NCI-H2227 treated with DMSO at 0.1 percent for 48 hours (cell line): ENCODE data around the gene ZFTA.
"Not testable (repeated sequence)": the region's sequence is repeated elsewhere in the genome, so short reads cannot be mapped to it uniquely, and the experiment has no call there.

Experiments
- DNase-seq: peaks from one replicate; lab custom pipeline; 2025; lab: John Stamatoyannopoulos, UW

Gene ZFTA

DNA sequence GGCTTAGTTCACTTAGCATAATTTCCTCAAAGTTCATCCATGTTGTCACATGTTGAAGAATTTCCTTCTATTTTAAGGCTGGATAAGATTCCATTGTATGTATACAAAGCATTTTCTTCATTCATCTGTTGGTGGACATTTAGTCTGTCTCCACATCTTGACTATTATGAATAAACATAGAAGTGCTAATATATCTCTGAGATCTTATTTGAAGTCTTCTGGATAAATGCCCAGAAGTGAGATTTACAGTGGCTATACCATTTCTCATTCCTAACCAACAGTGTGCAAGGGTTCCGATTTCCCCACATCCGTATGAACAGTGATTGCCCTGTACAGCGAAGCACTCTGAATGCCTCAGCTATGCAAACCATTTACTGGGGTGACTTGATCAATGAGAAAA, 6.6 kb upstream of the ZFTA start:
- no peak for DNase-seq

DNA sequence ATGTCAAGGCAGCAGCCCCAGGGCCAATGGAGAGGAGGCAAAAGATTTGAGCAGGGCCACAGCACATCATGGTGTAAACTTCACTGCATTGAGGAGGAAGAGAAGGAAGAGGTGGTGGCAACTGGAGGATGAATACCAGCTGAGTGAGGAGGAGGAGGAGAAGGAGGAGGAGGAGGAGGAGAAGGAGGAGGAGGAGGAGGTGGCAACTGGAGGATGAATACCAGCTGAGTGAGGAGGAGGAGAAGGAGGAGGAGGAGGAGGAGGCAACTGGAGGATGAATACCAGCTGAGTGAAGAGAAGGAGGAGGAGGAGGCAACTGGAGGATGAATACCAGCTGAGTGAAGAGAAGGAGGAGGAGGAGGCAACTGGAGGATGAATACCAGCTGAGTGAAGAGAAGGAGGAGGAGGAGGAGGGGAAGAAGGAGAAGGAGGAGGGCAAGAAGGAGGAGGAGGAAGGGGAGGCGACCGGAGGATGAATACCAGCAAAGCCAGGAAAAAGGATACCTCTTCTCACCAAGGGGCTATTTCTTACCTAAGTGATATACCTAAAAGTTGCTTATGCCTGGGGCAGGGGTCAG, 3.3 kb upstream of the ZFTA start:
- not testable (repeated sequence) for DNase-seq

DNA sequence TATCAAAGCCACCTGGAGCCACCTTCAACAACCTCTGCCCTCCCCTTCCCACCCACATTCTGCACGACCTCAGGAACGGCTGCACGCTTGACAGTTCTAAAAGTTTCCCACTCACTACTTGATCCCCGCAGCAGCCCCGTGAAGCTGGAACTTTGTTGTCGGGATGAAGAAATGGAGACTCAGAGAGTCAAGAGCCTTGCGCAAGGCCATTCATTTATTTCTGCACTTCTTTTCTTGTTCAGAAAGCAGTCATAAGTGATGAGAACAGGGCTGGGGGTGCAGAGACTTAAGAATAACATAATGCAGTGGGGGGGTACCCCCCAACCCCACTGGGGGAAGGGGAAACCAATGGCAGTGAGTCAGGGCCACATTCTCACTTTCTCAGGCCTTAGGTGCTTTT, 2.2 kb upstream of the ZFTA start:
- no peak for DNase-seq

DNA sequence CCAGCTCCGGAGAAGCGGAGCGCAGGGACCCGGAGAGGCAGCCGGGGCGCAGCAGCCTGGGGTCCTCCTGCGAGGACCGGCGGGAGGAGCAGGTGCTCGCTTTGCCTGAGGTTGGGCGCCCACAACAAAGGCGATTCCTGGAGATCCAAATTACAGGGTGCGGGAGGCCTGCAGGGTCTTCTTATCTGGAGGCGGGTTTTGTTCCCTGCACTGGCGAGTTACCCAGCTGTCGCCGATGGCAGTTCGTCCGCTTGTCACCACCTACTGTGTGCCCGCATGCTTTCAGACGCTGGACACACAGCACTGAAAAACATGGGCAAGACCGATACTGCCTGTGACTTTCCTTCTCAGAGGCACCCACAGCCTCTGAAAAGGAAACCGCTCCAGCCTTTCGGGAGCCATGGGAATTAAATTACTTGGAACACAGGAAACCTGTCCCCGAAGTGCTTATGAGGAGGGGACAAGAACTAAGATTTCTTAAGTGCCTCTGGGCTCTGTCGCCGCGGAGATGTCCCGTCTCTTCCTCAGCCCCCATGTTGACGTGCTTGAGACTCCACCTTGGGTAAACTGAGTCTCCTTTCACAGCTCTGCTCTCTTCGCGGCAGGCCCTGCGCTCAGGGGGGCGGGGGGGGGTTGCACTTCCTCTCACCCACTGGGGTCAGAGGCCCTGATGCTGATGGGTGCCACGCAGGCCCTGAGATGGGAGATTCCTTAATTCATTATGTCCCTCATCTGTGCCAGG, 1.3 kb upstream of the ZFTA start:
- peak; percentile 49 for DNase-seq

- no peak for DNase-seq
These were observed 603 bp upstream of the ZFTA start for GRCh38 chr11:63769042-63769713.

- DNase-seq: peak; percentile 65
These were observed 874 bp downstream of the ZFTA start for GRCh38 chr11:63767565-63768236.

- no peak for DNase-seq
These were observed 1.4 kb downstream of the ZFTA start for GRCh38 chr11:63767267-63767564.

DNA sequence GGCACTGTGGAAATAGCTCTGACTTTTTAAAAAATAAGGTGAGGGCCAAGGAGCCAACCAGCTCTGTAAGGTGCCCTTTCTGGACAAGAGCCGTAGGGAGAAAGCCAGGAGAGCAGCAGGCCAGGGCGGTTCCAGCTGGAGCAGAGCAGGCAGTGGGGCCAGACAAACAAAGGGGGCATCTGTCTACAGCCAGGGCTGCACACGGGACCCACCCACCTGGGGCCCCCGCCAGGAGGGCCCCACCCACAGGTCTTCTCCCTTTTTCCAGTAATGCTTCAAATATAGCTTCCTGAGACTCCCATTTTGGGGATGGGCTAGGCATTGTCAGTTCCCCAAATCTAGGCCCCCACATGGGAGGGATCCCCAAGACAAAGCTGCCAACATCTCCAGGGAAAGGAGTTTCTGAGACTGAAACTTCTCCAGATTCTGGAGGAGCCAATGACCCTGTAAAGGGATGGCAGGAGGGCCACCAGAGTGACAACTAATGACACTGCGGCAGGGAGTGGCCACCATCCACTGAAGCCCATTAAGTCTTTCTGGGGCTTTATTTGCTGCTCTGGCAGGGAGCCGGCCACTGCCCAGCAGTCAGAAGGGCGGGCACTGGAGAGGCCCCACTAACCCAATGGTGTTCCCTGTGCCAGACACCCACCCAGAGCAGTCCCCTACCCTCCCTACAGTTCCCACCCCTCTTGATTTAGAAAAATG, 1.9 kb downstream of the ZFTA start:
- DNase-seq: no peak

DNA sequence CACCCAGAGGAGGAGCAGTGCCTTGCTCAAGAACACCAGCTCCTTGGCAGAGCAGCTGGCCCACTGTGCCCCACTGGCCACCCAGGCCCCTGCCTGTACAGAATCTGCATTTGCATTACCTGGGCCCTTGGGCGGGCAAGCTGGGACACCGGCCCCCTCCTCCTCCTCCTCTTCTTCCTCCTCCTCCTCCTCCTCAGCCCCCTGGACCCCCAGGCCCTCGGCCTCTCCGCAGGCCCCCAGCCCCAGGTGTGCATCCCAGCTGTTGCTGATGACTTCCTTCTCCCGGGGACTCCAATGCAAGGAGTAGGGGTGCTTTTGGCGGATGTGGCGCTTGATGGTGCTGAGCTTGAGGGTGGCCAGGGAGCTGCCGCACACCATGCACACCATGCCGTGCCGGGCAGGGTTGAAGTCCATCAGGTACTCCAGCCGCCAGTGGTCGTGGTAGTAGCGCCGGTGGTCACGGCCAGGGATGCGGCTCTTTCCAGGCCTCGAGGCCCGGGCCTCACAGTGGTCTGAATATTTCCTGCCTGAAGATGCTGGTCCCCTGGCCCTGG, 2.8 kb downstream of the ZFTA start:
- DNase-seq: no peak

DNA sequence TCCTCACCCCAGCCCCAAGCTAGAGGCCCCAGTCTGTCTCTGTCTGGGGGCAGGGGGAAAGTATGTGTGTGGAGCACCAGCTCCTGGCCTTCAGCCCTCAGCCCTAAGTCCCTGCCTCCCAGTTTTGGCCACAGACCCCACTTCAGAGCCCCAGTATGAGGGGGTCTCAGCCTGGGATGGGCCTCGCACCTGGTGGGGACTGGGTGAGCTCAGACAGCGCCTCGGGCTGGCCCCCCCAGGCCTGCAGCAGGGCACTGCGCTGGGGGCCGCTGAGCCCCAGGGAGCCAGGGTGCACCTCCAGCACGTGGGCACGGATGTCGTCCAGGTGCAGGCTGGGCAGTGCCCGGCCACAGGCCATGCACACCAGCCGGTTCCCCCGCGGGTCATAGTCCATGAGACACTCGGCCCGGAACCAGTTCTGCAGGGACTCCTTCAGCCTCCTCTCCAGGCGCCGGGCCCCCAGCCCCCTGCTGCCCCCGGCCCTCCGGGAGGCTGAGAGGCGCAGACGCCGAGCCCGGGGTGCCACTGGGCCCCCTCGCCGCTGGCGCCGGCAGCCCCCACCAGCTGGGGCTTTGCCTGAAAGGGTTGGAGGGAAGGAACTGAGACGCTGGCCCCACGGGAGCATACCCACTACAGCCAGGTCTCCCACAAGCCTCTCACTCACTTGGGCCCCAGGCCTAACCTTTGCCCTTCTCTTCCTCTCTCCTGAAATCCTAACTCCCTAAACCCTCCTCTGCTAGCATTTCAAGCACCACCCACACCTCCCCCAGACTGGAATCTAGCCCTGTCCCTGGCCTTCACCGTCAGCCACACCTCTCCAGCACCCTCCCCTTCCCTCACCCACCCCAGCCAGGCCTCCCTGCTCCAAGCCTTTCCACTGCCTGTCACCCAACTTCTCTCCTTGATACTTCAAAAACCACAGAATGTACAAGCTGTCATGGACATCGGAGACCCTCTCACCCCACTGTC, 3.6 kb downstream of the ZFTA start:
- no peak for DNase-seq

DNA sequence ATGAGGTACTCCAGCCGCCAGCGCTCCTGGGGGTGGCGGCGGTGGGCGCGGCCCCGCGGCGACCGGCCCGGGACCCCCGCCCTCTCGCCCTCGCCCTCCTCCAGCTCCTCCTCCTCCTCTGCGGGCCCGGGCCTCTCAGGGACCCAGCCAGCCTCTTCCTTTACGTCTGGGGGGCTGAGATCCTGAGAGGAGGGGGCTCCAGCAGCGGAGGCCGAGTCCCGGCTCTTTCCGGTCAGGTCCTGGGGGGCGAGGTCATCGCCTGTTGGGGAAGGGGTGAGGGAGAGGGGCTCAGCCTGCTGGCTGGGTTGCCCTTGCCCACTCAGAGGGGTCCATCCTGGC, 4.3 kb downstream of the ZFTA start:
- DNase-seq: no peak

DNA sequence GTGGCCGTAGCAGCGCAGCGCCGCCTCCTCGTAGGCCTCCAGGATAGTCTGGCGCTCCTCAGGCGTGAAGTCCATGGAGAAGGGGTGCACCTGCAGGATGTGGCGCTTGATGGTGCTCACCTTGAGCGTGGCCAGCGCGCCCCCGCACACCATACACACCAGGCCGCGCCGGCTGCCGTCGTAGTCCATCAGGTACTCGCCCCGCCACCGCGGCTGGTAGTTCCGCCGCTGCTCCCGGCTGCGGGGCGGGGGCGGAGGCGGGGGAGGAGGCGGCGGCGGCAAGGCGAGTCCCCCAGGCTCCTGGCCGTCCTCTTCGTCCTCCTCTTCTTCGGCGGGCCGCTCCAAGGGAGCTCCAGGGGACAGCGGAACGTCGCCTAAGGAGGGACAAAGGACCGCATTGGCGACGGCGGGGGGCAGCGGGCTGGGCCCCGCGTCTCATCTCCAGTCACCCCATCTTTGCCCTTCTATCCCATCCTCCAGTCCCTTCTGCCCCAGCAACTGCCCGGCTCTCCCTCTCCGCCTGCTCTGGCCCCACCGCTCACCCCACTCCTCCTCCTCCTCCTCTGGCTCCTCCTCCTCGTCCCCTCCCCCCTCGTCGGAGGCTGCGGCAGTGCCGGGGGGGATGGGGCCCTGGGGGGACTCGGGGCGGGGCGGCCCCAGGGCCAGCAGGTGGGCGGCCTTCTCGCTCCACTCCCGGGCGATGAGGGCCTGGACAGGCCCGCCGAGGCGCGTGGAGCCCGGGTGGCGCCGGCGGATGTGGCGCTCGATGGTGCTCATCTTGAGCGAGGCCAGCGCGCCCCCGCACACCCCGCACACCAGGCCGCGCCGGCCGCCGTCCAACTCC, 4.9 kb downstream of the ZFTA start:
- DNase-seq: no peak

- peak; percentile 56 for DNase-seq
These were observed 5.7 kb downstream of the ZFTA start for GRCh38 chr11:63762654-63763495.

- peak; percentile 87 for DNase-seq
These were observed 6.5 kb downstream of the ZFTA start for GRCh38 chr11:63761931-63762653.

GRCh38 chr11:63761188-63761587, 7.4 kb downstream of the ZFTA start:
- no peak for DNase-seq

- no peak for DNase-seq
These were observed 8.0 kb downstream of the ZFTA start for GRCh38 chr11:63760487-63761079.

DNA sequence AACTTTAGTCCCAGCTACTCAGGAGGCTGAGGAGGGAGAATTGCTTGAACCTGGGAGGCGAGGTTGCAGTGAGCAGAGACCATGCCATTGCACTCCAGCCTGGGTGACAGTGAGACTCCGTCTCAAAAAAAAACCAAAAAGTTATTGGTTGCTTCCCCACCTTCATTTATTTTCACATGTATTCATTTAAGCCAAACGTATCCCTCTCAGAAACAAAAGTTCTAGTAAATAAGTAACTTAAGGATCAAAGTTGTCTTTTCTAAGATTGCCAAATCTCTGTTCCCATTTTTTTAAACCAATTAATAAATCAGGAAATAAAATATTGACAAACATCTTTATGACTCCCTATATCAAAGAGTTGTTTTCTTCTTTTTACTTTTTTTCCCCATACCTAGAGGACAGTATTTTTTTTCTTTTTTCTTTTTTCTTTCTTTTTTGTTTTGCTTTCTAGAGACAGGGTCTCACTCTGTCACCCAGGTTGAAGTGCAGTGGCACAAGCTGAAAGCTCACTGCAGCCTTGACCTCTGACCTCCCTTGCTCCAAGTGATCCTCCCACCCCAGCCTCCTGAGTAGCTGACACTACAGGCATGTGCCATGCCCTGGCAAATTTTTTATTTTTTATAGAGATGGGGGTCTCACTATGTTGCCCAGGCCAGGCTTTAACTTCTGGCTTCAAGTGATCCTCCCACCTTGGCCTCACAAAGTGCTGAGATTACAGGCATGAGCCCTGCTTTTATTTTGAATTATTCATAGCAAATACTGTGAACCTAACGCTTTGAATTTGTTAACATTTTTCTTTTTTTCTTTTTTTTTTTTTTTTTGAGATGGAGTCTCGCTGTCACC, 11.4 kb downstream of the ZFTA start:
- no peak for DNase-seq
